Panc1 (cell line): ENCODE data around the gene CDH13. TPM values are rescaled to one million over a fixed set of nuclear protein-coding genes. Genes with fewer than 3 reads are reported as not detected.

Experiments used
- ATAC-seq: fragments of 200-7000 bp; cut with Tn5 transposase; 2 replicates; pipeline ENCODE4 v1.9.1; 2020; ENCODE audit warnings: mild to moderate bottlenecking, moderate library complexity
- BruUV-seq: library from RNA; stranded (reverse); fragments of 400-500 nt; replicated peaks from 2 replicates; lab custom pipeline; 2021; lab: Mats Ljungman, UMichigan
- CTCF ChIA-PET: fragments of 300-600 bp; sonication (Branson Sonifier 250); formaldehyde crosslinking; loops from one replicate; lab custom pipeline; 2022; ENCODE audit warnings: antibody characterized with exemption; lab: Charles Lee
- POLR2A ChIA-PET: fragments of 300-600 bp; sonication (Branson Sonifier 250); formaldehyde crosslinking; loops from one replicate; lab custom pipeline; 2022; ENCODE audit warnings: antibody characterized with exemption; lab: Charles Lee
- DNase-seq: peaks from one replicate; pipeline ENCODE4 v3.0.0-alpha.2; 2010; ENCODE audit warnings: low read depth, low spot score
- H3K27ac ChIP-seq: 2 replicates; pipeline ENCODE4 v1.5.1; 2011; ENCODE audit warnings: mild to moderate bottlenecking, low read length, inconsistent platforms
- H3K27me3 ChIP-seq: fragments of 200-500 bp; sonication (Bioruptor generic); 2 replicates; pipeline ENCODE4 v1.6.0; 2014; ENCODE audit warnings: low read length, inconsistent platforms; ENCODE audit not compliant: control insufficient read depth, insufficient read depth
- H3K36me3 ChIP-seq: fragments of 200-500 bp; sonication (Bioruptor generic); 2 replicates; pipeline ENCODE4 v1.5.1; 2014; ENCODE audit warnings: inconsistent platforms, mild to moderate bottlenecking, low read length, moderate library complexity; ENCODE audit not compliant: control insufficient read depth, insufficient read depth
- H3K4me1 ChIP-seq: 2 replicates; pipeline ENCODE4 v1.5.1; 2011; ENCODE audit warnings: inconsistent platforms, mild to moderate bottlenecking, low read length, moderate library complexity; ENCODE audit not compliant: control insufficient read depth, insufficient read depth
- H3K4me3 ChIP-seq, 2 experiments: 2 replicates each; pipeline ENCODE4 v1.5.1; 2011 to 2012; ENCODE audit warnings: low read depth in 2 of 2, low read length in 2 of 2, mild to moderate bottlenecking in 2 of 2, inconsistent platforms in 1 of 2, moderate library complexity in 1 of 2
- H3K9me3 ChIP-seq: fragments of 200-500 bp; sonication (Bioruptor generic); 2 replicates; pipeline ENCODE4 v1.5.1; 2014; ENCODE audit warnings: low read depth, mild to moderate bottlenecking, inconsistent platforms, low read length, moderate library complexity; ENCODE audit not compliant: control insufficient read depth, insufficient read depth
- POLR2AphosphoS5 ChIP-seq: IDR thresholded peaks from 2 replicates; pipeline ENCODE4 v1.6.1; 2012; ENCODE audit warnings: mild to moderate bottlenecking, low read depth, low read length, moderate library complexity
- SIN3A ChIP-seq: IDR thresholded peaks from 2 replicates; pipeline ENCODE4 v1.6.1; 2012; ENCODE audit warnings: low read depth, mild to moderate bottlenecking, low read length, moderate library complexity, borderline replicate concordance; ENCODE audit not compliant: insufficient read depth
- TCF7L2 ChIP-seq: IDR thresholded peaks from 2 replicates; pipeline ENCODE4 v1.6.1; 2011; ENCODE audit warnings: mild to moderate bottlenecking, low read depth, low read length, inconsistent platforms
- in situ Hi-C: cut with HindIII; loops from 2 replicates; pipeline ENCODE4 v1.10.0; 2016; ENCODE audit warnings: low sequenced_read_pairs, low pct_unique_long_range_greater_than_20kb
- intact Hi-C: fragments of 100-400 bp; cut with micrococcal nuclease; formaldehyde crosslinking; loops from one replicate; pipeline ENCODE4 v1.10.0; 2022; ENCODE audit not compliant: unreplicated experiment
- total RNA-seq: library from RNA; stranded (reverse); gene quantifications from one replicate; pipeline ENCODE4 v1.2.1, GENCODE V29; 2021; ENCODE audit not compliant: unreplicated experiment
- TF ChIP-seq, protein P1 (sequence below), 2 experiments: IDR thresholded peaks; 2 replicates each; pipeline ENCODE4 v1.6.1; 2011 to 2012; ENCODE audit warnings: low read depth in 2 of 2, control low read depth in 1 of 2, low read length in 1 of 2, mild to moderate bottlenecking in 1 of 2, moderate library complexity in 1 of 2; ENCODE audit not compliant: insufficient read depth in 1 of 2
- TF ChIP-seq, protein P2 (sequence below): fragments of 450-650 bp; IDR thresholded peaks from 2 replicates; pipeline ENCODE4 v1.5.1; 2017; ENCODE audit warnings: mild to moderate bottlenecking

Gene CDH13
- total RNA-seq, 1 experiment from 2014 or later, result not detected

DNA sequence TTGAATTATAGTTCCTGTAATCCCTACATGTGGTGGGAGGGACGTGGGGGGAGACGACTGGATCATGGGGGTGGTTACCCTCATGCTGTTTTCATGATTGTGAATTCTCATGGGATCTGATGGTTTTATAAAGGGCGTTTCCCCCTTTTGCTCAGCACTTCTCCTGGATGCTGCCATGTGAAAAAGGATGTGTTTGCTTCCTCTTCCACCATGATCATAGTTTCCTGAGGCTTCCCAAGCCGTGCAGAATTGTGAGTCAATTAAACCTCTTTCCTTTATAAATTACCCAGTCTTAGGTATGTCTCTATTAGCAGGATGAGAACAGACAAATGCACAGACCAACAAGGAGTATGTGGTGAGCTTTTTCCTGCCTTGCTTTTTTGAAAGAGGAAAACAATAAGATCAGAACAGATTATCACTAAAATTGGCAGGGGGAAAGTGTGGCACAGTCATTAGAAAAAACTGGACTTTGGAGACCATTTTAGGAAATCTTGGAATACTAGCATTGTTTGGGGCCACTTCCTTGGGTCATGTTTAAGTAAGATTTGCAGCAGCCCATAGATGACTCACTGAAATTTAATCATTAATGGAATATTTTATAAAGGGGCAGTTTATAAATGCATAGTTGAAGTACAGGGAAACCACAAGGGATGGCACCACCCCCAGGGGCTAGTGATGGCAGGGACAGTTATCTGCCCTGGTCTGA is 352.8 kb downstream of the CDH13 start:
- DNase-seq (no peak), ATAC-seq (no peak)
- TF ChIP-seq, protein P1, sequence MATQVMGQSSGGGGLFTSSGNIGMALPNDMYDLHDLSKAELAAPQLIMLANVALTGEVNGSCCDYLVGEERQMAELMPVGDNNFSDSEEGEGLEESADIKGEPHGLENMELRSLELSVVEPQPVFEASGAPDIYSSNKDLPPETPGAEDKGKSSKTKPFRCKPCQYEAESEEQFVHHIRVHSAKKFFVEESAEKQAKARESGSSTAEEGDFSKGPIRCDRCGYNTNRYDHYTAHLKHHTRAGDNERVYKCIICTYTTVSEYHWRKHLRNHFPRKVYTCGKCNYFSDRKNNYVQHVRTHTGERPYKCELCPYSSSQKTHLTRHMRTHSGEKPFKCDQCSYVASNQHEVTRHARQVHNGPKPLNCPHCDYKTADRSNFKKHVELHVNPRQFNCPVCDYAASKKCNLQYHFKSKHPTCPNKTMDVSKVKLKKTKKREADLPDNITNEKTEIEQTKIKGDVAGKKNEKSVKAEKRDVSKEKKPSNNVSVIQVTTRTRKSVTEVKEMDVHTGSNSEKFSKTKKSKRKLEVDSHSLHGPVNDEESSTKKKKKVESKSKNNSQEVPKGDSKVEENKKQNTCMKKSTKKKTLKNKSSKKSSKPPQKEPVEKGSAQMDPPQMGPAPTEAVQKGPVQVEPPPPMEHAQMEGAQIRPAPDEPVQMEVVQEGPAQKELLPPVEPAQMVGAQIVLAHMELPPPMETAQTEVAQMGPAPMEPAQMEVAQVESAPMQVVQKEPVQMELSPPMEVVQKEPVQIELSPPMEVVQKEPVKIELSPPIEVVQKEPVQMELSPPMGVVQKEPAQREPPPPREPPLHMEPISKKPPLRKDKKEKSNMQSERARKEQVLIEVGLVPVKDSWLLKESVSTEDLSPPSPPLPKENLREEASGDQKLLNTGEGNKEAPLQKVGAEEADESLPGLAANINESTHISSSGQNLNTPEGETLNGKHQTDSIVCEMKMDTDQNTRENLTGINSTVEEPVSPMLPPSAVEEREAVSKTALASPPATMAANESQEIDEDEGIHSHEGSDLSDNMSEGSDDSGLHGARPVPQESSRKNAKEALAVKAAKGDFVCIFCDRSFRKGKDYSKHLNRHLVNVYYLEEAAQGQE (IDR thresholded peaks at IDR 0.05; ENCODE audit: insufficient read depth in 1 of 2, low read depth in 2 of 2, low read length in 1 of 2), result no peak
- TF ChIP-seq, protein P2, sequence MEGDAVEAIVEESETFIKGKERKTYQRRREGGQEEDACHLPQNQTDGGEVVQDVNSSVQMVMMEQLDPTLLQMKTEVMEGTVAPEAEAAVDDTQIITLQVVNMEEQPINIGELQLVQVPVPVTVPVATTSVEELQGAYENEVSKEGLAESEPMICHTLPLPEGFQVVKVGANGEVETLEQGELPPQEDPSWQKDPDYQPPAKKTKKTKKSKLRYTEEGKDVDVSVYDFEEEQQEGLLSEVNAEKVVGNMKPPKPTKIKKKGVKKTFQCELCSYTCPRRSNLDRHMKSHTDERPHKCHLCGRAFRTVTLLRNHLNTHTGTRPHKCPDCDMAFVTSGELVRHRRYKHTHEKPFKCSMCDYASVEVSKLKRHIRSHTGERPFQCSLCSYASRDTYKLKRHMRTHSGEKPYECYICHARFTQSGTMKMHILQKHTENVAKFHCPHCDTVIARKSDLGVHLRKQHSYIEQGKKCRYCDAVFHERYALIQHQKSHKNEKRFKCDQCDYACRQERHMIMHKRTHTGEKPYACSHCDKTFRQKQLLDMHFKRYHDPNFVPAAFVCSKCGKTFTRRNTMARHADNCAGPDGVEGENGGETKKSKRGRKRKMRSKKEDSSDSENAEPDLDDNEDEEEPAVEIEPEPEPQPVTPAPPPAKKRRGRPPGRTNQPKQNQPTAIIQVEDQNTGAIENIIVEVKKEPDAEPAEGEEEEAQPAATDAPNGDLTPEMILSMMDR, result no peak
- TF ChIP-seq SIN3A (no peak), TCF7L2 (no peak), POLR2AphosphoS5 (no peak)
- Histone ChIP-seq H3K9me3 (no peaks in the 10 kb centered on the region), H3K36me3 (no peaks in the 10 kb centered on the region), H3K4me1 (no peaks in the 10 kb centered on the region), H3K27me3 (no peaks in the 10 kb centered on the region), H3K4me3 (no peak overlapping the region), H3K27ac (no peak overlapping the region)
- in situ Hi-C loops, result no loop called here
- ChIA-PET POLR2A (no interaction called here), CTCF (no interaction called here)
- intact Hi-C loops, result no loop called here
- no TSS peak for BruUV-seq

GRCh38 chr16:82980810-82981209 is 354.0 kb downstream of the CDH13 start:
- POLR2A ChIA-PET, result no interaction called here
- BruUV-seq, result no TSS peak
- in situ Hi-C loops (no loop called here), intact Hi-C loops (no loop called here)
- no peaks in the 10 kb centered on the region for H3K27me3 ChIP-seq
- CTCF ChIA-PET, result no interaction called here
- H3K36me3 ChIP-seq, result no peaks in the 10 kb centered on the region
- no peak for ATAC-seq
- H3K27ac ChIP-seq, result no peak overlapping the region
- H3K4me1 ChIP-seq, result no peaks in the 10 kb centered on the region
- H3K4me3 ChIP-seq, result no peak overlapping the region
- no peaks in the 10 kb centered on the region for H3K9me3 ChIP-seq
- TF ChIP-seq POLR2AphosphoS5 (no peak), TCF7L2 (no peak), SIN3A (no peak)
- TF ChIP-seq, protein P1 (IDR thresholded peaks at IDR 0.05; ENCODE audit: insufficient read depth in 1 of 2, low read depth in 2 of 2, low read length in 1 of 2), result no peak
- TF ChIP-seq, protein P2, result no peak
- DNase-seq, result no peak
